Tibial nerve (tissue), 4 donors: ENCODE results near the gene CALY. TPM values are rescaled to one million over a fixed set of nuclear protein-coding genes. Genes with fewer than 3 reads are reported as not detected.

Experiments
- DNase-seq, 2 donors: peaks; one replicate each; pipeline ENCODE4 v3.0.0-alpha.2; 2019; ENCODE audit warnings: low spot score in 2 of 2
- H3K27ac ChIP-seq, 4 donors: fragments of 200-600 bp; sonication (generic) in 3 of 4; one replicate each; pipeline ENCODE4 v1.5.1; 2017 to 2019; ENCODE audit warnings: mild to moderate bottlenecking in 1 of 4
- H3K27me3 ChIP-seq, 2 donors: fragments of 200-600 bp; sonication (generic) in 1 of 2; one replicate each; pipeline versions ENCODE4 v1.5.1 to v1.6.0; 2017 to 2019
- H3K36me3 ChIP-seq, 3 donors: fragments of 200-600 bp; sonication (generic); one replicate each; pipeline ENCODE4 v1.5.1; 2018 to 2019
- H3K4me1 ChIP-seq, 4 donors: fragments of 200-600 bp; sonication (generic) in 3 of 4; one replicate each; pipeline ENCODE4 v1.5.1; 2017 to 2019
- H3K4me3 ChIP-seq, 4 donors: fragments of 200-600 bp; sonication (generic) in 3 of 4; one replicate each; pipeline ENCODE4 v1.5.1; 2017 to 2019; ENCODE audit warnings: mild to moderate bottlenecking in 1 of 4, moderate library complexity in 1 of 4
- H3K9me3 ChIP-seq, 4 donors: fragments of 200-600 bp; sonication (generic) in 3 of 4; one replicate each; pipeline ENCODE4 v1.5.1; 2017 to 2019
- CTCF ChIP-seq, 5 experiments: fragments of 200-600 bp in 3 of 5; fragments of 450-650 bp in 2 of 5; sonication (generic) in 3 of 5; IDR thresholded peaks; one replicate each; pipeline ENCODE4 v1.5.1; 2016 to 2019; ENCODE audit warnings: antibody characterized with exemption in 5 of 5, mild to moderate bottlenecking in 3 of 5, moderate library complexity in 2 of 5
- EP300 ChIP-seq, 2 donors: sonication (generic); formaldehyde crosslinking; IDR thresholded peaks; one replicate each; pipeline ENCODE4 v1.6.1; 2017; ENCODE audit warnings: antibody characterized with exemption in 2 of 2, mild to moderate bottlenecking in 1 of 2
- POLR2A ChIP-seq, 2 donors: fragments of 450-650 bp; IDR thresholded peaks; one replicate each; pipeline ENCODE4 v1.6.1; 2017; ENCODE audit warnings: antibody characterized with exemption in 2 of 2, mild to moderate bottlenecking in 2 of 2, moderate library complexity in 2 of 2
- WGBS, 2 donors: methylation state at CpG; one replicate each; pipeline ENCODE4 v1.1.5; 2018; 5-methylcytosine and 5-hydroxymethylcytosine counted together
- total RNA-seq, 4 donors: library from RNA; depleted of rRNA; stranded (reverse); fragments of >200 nt; gene quantifications; one replicate each; pipeline ENCODE4 v1.1.0, GENCODE V29; 2016

CALY gene
- total RNA-seq, 4 donors from 2014 or later = 0.60 to 4.4 (median 1.2) TPM; not detected in 1

GRCh38 chr10:133341983-133342382 is 5.3 kb upstream of the CALY start:
- Histone ChIP-seq H3K4me3 (no peak overlapping the region), H3K9me3 (peaks cover 0 to 5% (median 0%) of the 10 kb centered on the region in 4 donors), H3K27me3 (peaks cover 0 to 69% of the 10 kb centered on the region in 2 donors), H3K4me1 (peaks cover 0 to 2% (median under 1%) of the 10 kb centered on the region in 4 donors), H3K27ac (no peak overlapping the region), H3K36me3 (no peaks in the 10 kb centered on the region)
- TF ChIP-seq CTCF (IDR thresholded peaks at IDR 0.05) (no peak), POLR2A (IDR thresholded peaks at IDR 0.05) (no peak), EP300 (IDR thresholded peaks at IDR 0.05) (no peak)
- no peak for DNase-seq
- 82 to 88% methylated on average over 4 of the region's 4 CpGs for WGBS, 2 donors

- Histone ChIP-seq H3K36me3 (no peaks in the 10 kb centered on the region), H3K4me1 (peaks cover 5 to 21% (median 19%) of the 10 kb centered on the region in 4 donors), H3K27me3 (peaks cover 3 to 83% of the 10 kb centered on the region in 2 donors), H3K9me3 (peaks cover 0 to 5% (median 0%) of the 10 kb centered on the region in 4 donors), H3K4me3 (no peak overlapping the region), H3K27ac (no peak overlapping the region)
- no peak for DNase-seq
- 89 to 90% methylated on average over 13 of the region's 13 CpGs for WGBS, 2 donors
- no peak for TF ChIP-seq CTCF (IDR thresholded peaks at IDR 0.05)
- no peak for TF ChIP-seq EP300 (IDR thresholded peaks at IDR 0.05)
- TF ChIP-seq POLR2A (IDR thresholded peaks at IDR 0.05) = no peak
Observed at GRCh38 chr10:133339708-133340380, 3.1 kb upstream of the CALY start.

- no peaks in the 10 kb centered on the region for H3K36me3 ChIP-seq
- H3K27ac ChIP-seq = no peak overlapping the region
- 89 to 94% methylated on average over 10 of the region's 10 CpGs for WGBS, 2 donors
- no peak for DNase-seq
- TF ChIP-seq POLR2A (IDR thresholded peaks at IDR 0.05) = no peak
- no peak overlapping the region for H3K4me3 ChIP-seq
- H3K9me3 ChIP-seq = peaks cover 0 to 5% (median 0%) of the 10 kb centered on the region in 4 donors
- peaks cover 5 to 25% (median 20%) of the 10 kb centered on the region in 4 donors for H3K4me1 ChIP-seq
- H3K27me3 ChIP-seq = peaks cover 3 to 86% of the 10 kb centered on the region in 2 donors
Observed at GRCh38 chr10:133338080-133339071, 1.7 kb upstream of the CALY start.

- 90 to 92% methylated on average over 3 of the region's 3 CpGs for WGBS, 2 donors
- H3K36me3 ChIP-seq = no peaks in the 10 kb centered on the region
- no peak overlapping the region for H3K27ac ChIP-seq
- no peak overlapping the region for H3K4me3 ChIP-seq
- peaks cover 5 to 25% (median 20%) of the 10 kb centered on the region in 4 donors for H3K4me1 ChIP-seq
- H3K9me3 ChIP-seq = peaks cover 0 to 5% (median 0%) of the 10 kb centered on the region in 4 donors
- DNase-seq = no peak
- no peak for TF ChIP-seq POLR2A (IDR thresholded peaks at IDR 0.05)
- no peak for TF ChIP-seq CTCF (IDR thresholded peaks at IDR 0.05)
- TF ChIP-seq EP300 (IDR thresholded peaks at IDR 0.05) = no peak
- peaks cover 3 to 87% of the 10 kb centered on the region in 2 donors for H3K27me3 ChIP-seq
Observed at GRCh38 chr10:133337370-133337725, 652 bp upstream of the CALY start.

GRCh38 chr10:133336118-133336576 is 549 bp downstream of the CALY start:
- WGBS, 2 donors = 0 to 5% methylated on average over 5 to 29 of the region's 41 CpGs
- Histone ChIP-seq H3K27me3 (peaks cover 3 to 86% of the 10 kb centered on the region in 2 donors), H3K27ac (no peak overlapping the region), H3K9me3 (peaks cover 0 to 2% (median 0%) of the 10 kb centered on the region in 4 donors), H3K4me1 (peaks cover 5 to 25% (median 20%) of the 10 kb centered on the region in 4 donors), H3K36me3 (no peaks in the 10 kb centered on the region), H3K4me3 (peak overlapping the region; percentile 11 to 47 (median 32))
- TF ChIP-seq POLR2A (IDR thresholded peaks at IDR 0.05) (no peak), EP300 (IDR thresholded peaks at IDR 0.05) (no peak), CTCF (IDR thresholded peaks at IDR 0.05) (no peak)
- DNase-seq = no peak
